ENCODE results near the gene METTL6.

GRCh38 chr3:15367059-15367458 is 60.3 kb downstream of the METTL6 start:
- TF ChIP-seq, protein P1, sequence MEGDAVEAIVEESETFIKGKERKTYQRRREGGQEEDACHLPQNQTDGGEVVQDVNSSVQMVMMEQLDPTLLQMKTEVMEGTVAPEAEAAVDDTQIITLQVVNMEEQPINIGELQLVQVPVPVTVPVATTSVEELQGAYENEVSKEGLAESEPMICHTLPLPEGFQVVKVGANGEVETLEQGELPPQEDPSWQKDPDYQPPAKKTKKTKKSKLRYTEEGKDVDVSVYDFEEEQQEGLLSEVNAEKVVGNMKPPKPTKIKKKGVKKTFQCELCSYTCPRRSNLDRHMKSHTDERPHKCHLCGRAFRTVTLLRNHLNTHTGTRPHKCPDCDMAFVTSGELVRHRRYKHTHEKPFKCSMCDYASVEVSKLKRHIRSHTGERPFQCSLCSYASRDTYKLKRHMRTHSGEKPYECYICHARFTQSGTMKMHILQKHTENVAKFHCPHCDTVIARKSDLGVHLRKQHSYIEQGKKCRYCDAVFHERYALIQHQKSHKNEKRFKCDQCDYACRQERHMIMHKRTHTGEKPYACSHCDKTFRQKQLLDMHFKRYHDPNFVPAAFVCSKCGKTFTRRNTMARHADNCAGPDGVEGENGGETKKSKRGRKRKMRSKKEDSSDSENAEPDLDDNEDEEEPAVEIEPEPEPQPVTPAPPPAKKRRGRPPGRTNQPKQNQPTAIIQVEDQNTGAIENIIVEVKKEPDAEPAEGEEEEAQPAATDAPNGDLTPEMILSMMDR (IDR thresholded peaks at IDR 0.05), result no peak
- TF ChIP-seq POLR2A (IDR thresholded peaks at IDR 0.05), result no peak
